ENCODE results near the gene PDE11A. TPM values are rescaled to one million over a fixed set of nuclear protein-coding genes. Genes with fewer than 3 reads are reported as not detected.

The PDE11A gene
- total RNA-seq, 1 donor from 2014 or later = 1.2 TPM

DNA sequence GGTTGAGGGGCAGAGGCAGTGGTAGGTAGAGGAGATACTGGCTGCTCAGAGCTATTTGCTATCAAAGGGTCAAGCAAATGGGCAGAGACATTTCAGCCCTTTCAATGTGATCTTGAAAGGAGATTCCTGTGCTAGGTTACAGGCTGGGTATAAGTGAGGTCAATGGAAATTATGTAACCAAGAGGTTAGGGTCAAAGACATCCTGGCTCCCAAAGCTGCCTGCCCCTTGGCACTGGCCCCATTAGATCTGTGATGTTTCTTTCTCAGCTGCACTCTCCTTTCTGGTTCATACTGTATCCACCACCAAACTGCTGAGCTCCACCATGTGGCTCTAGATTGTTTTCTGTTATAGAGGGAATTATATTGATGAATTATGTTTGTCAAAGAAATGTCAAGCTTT lies 479.6 kb downstream of the PDE11A start:
- TF ChIP-seq, protein P1, sequence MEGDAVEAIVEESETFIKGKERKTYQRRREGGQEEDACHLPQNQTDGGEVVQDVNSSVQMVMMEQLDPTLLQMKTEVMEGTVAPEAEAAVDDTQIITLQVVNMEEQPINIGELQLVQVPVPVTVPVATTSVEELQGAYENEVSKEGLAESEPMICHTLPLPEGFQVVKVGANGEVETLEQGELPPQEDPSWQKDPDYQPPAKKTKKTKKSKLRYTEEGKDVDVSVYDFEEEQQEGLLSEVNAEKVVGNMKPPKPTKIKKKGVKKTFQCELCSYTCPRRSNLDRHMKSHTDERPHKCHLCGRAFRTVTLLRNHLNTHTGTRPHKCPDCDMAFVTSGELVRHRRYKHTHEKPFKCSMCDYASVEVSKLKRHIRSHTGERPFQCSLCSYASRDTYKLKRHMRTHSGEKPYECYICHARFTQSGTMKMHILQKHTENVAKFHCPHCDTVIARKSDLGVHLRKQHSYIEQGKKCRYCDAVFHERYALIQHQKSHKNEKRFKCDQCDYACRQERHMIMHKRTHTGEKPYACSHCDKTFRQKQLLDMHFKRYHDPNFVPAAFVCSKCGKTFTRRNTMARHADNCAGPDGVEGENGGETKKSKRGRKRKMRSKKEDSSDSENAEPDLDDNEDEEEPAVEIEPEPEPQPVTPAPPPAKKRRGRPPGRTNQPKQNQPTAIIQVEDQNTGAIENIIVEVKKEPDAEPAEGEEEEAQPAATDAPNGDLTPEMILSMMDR (conservative IDR thresholded peaks at IDR 0.05; ENCODE audit: low read depth, low read length) = no peak
- H3K4me3 ChIP-seq (ENCODE audit: low read depth, low read length) = no peak overlapping the region
- DNase-seq (ENCODE audit: low read depth) = no peak

DNA sequence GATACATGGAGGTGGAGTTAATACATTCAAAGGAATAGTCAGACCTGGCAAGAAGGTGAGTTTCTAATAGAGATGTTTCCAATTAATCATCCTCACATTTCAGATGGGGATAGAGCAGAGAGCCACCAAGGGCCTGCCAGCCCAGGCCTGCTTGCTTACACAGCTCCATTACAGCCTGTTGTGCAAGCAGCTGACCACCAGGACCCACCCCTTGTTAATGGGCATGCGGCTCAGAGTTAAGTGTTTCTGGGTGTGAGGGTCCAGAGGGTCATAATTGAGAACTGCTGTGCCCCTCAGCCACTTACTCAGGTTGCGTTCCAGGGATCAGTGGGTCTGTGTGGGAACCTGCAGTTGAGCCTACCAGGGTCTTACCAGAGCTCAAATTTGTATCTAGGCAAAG lies 480.2 kb downstream of the PDE11A start:
- H3K4me3 ChIP-seq (ENCODE audit: low read depth, low read length) = no peak overlapping the region
- DNase-seq (ENCODE audit: low read depth) = no peak
- TF ChIP-seq, protein P1 (conservative IDR thresholded peaks at IDR 0.05; ENCODE audit: low read depth, low read length) = no peak

DNA sequence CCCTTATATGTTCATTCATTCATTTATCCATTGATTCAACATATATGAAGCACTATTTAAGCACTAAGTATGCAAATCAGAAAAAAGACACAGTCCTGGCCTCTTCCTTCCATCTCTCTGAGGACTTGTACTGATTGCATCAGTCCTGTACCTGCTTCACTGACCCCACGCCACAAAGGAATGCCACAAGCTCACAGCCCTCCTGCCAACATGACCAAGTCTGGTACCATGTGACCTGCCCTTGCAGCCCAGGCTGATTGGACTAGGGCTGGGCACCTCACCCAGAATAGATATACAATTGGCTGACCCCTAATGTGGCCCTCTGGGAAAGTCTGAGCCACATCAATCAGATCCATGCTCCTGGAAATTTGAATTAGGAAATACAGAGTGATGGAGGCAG lies 483.4 kb downstream of the PDE11A start:
- no peak for DNase-seq (ENCODE audit: low read depth)
- TF ChIP-seq, protein P1 (conservative IDR thresholded peaks at IDR 0.05; ENCODE audit: low read depth, low read length) = no peak
- no peak overlapping the region for H3K4me3 ChIP-seq (ENCODE audit: low read depth, low read length)

DNA sequence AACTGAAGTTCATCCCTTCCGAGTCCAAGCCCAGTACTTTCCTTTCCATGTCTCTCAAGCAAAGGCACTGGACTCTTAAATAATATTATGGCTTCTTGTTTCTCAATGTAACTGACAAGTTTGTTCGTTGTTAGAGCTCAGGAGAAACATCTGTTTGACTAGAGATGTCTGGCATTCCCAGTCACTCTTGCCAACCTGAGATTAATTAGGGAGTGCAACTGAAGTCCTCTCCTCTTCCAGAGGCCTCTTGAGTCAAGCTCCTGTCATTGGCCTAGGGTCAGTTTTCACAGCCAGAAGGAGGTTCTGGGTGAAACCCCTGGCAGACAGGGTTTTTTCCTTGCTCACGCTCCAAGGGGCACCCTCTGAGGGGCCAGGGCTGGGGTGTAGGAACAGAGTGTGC lies 483.9 kb downstream of the PDE11A start:
- no peak for DNase-seq (ENCODE audit: low read depth)
- no peak overlapping the region for H3K4me3 ChIP-seq (ENCODE audit: low read depth, low read length)
- TF ChIP-seq, protein P1 (conservative IDR thresholded peaks at IDR 0.05; ENCODE audit: low read depth, low read length) = no peak

DNA sequence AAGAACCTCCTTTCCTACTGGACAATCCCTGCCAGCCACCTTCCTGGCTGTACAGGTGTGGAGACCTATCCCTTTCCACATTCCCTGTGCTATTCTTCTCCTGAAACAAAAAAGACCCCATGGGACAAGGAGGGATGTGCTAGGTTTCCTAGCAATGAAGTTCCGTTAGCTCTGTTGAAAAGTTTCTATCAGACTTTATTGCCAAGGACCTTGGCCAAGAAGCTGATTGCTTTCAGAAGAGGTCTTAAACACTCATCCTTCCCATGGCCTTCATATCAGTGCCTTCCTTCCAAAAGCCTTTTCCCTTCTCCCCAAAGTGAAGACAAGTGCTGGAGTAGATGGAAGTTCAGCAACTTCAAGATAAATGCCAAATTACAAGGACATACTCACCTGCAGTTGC lies 485.2 kb downstream of the PDE11A start:
- no peak for DNase-seq (ENCODE audit: low read depth)
- TF ChIP-seq, protein P1 (conservative IDR thresholded peaks at IDR 0.05; ENCODE audit: low read depth, low read length) = no peak
- no peak overlapping the region for H3K4me3 ChIP-seq (ENCODE audit: low read depth, low read length)

DNA sequence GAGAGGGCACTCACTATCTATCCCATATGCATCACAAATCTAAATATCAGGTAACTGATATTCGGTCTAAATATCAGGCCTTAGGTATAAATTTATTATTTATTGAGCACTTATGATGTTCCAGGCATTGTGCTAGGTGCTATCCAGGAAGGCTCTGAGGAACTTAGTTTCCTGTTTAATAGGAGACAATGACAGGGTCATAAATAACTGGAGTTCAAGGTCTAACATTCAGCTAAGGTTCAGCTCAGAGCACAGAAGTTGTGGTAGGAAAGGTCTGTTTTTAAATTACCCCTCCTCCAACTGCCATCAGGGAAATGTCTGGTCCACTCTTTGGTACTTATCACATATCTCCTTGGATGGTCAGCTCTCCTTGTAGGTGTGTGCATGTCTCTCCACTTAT lies 486.4 kb downstream of the PDE11A start:
- H3K4me3 ChIP-seq (ENCODE audit: low read depth, low read length) = no peak overlapping the region
- no peak for DNase-seq (ENCODE audit: low read depth)
- TF ChIP-seq, protein P1 (conservative IDR thresholded peaks at IDR 0.05; ENCODE audit: low read depth, low read length) = no peak

DNA sequence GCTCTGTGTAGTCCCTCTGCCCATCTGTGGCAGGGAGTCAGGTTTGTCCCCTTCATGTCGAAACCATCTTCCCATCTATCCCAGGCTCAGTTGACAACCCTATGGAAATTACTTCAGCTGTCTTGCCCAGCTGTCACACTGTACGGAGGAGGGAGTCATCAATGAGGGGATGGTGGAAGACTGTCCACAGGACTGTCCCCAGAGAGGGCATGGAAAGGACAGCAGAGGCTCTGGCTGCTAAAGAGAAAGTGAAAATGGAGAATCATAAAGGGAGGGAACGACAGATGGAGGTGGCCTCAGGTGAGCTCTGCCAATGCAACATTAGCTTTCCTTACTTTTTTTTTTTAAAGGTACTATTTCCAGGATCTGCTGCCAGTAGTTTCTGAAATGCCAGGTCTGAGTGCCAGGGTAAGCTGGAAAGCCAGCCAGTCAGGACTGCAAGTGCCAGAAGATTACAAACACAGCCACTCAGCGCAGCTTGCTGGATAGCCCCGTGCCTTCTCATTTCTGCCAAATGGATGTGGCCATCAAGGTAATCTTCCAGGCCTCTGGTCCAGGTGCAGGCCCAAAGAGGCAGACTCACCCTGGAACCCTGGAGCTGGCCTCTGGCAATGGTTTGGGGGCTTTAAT lies 487.2 kb downstream of the PDE11A start:
- no peak overlapping the region for H3K4me3 ChIP-seq (ENCODE audit: low read depth, low read length)

More for the DNA sequence above, 487.2 kb downstream of the PDE11A start:
- TF ChIP-seq, protein P1 (conservative IDR thresholded peaks at IDR 0.05; ENCODE audit: low read depth, low read length) = no peak
- no peak for DNase-seq (ENCODE audit: low read depth)

Measured in epithelial cell of proximal tubule (primary cell).